HFF-Myc (cell line): ENCODE measurements around the gene HOXA11.

Source experiments
- DNase-seq: peaks from one replicate; pipeline ENCODE4 v3.0.0-alpha.2; 2011; ENCODE audit warnings: low read depth; ENCODE audit errors: extremely low read depth
- H3K4me3 ChIP-seq: replicated peaks from 2 replicates; pipeline ENCODE4 v1.5.1; 2011; ENCODE audit warnings: low read depth, mild to moderate bottlenecking, control low read depth, low read length
- CTCF ChIP-seq: IDR thresholded peaks from 2 replicates; pipeline ENCODE4 v1.5.1; 2012; ENCODE audit warnings: mild to moderate bottlenecking, low read depth, low read length, control low read depth; ENCODE audit errors: missing control alignments

Gene HOXA11

GRCh38 chr7:27201580-27202017, 16.6 kb upstream of the HOXA11 start:
- no peak for DNase-seq
- TF ChIP-seq CTCF, result no peak
- H3K4me3 ChIP-seq, result peak overlapping the region; percentile 46

GRCh38 chr7:27200761-27201579, 15.9 kb upstream of the HOXA11 start:
- peak overlapping the region; percentile 46 for H3K4me3 ChIP-seq
- DNase-seq, result no peak
- TF ChIP-seq CTCF, result no peak

GRCh38 chr7:27199849-27200760, 15.1 kb upstream of the HOXA11 start, which contains the start of gene HOXA13:
Gene HOXA13, minus strand, starts transcription at chr7:27200091. Its CDS starts 14 bp downstream, at chr7:27200077.
- DNase-seq, result no peak
- TF ChIP-seq CTCF, result no peak
- peak within 1 kb of the TSS; percentile 83 for H3K4me3 ChIP-seq

- TF ChIP-seq CTCF, result no peak
- DNase-seq, result no peak
- peak overlapping the region; percentile 83 for H3K4me3 ChIP-seq
These were observed 14.1 kb upstream of the HOXA11 start for GRCh38 chr7:27198871-27199801.

DNA sequence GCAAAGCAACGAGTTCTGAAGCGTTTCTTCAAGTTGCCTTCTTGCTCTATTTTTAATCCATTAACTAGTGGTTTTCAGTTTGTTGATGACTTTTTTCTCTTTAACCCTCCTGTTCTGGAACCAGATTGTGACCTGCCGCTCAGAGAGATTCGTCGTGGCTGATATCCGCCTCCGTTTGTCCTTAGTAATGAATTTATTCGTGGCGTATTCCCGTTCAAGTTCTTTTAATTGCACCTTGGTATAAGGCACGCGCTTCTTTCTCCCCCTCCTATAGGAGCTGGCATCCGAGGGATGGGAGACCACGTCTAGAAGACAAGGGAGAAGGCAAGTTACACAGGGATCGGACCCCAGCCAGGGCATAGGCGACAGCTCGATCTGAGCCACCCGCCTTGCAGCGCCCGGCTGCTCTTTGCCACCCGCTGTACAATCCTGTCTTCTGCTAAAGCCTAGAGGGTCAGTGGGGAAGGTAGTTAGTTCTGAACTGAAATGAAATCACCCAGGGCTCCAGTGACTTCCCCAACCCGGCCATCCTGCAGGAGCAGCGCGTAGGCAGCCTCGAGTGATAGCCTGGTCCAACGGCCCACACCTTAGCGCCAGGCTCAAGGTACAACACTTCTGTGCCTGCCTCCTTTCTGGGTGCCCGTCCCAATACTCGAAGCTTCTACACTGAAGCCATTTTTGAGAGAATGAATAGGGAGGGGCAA, 13.3 kb upstream of the HOXA11 start:
- DNase-seq, result no peak
- peak overlapping the region; percentile 83 for H3K4me3 ChIP-seq
- TF ChIP-seq CTCF, result no peak
